ENCODE data around the gene DHX34.
"Not testable (repeated sequence)": the region's sequence is repeated elsewhere in the genome, so short reads cannot be mapped to it uniquely, and the experiment has no call there.

DHX34 gene

DNA sequence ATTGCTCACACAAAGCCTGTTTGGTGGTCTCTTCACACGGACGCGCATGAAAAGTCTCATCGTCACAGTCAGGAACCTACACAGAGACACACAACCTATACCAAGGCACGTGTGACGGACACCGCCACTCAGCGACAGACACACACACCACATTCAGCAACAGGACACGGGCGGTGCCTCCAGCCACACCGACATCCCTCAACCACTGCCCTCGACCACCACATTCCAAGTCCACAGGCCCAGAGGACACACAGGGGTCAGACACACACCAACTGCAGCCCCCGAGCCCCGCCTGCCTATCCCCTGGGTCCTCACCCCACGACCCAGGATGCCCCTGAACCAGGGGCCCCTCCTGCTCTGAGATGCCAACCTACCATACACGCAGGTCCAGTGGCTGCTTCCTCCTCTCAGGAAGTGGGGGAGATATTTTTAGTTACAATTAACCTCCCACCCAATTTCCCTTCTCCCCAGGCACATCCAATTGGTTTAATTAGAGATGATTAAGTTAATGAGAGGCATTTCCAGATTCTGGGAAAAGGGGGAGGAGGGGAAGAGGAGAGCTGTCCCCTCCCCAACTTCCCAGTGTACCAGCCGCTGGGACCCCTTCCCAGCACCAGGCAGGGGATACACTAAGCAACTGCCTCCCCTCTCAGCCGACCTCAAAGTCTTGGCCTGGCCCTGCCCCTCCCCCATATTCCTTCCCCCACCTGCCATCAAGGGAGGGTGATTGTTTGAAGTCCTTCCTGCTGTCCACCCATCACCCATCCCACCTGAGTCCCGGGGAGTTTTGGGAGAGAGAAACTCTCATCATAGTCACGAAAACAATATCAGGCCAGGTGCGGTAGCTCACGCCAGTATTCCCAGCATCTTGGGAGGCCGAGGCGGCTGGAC, 49.8 kb downstream of the DHX34 start:
- DNase-seq, result no peak

GRCh38 chr19:47402504-47402903, 53.4 kb downstream of the DHX34 start:
- DNase-seq, result no peak

- no peak for DNase-seq
Measured at GRCh38 chr19:47404334-47405196, 55.5 kb downstream of the DHX34 start.

DNA sequence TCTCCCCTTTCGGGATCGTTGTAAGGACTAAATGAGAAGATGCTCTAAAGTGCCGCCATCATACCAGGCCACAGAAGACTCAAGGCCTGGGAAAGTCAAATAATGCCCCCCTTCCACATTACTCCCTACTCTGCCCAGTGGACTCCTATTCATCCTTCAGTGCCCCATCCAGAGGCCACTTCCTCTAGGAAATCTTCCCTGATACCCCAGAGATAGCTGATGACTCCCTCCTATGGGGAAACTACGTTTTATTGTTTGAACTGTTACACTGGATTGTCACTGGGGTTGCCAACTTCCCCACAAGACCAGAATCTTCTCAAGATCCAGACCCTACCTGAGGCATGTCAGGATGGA, 56.1 kb downstream of the DHX34 start:
- DNase-seq, result no peak

DNA sequence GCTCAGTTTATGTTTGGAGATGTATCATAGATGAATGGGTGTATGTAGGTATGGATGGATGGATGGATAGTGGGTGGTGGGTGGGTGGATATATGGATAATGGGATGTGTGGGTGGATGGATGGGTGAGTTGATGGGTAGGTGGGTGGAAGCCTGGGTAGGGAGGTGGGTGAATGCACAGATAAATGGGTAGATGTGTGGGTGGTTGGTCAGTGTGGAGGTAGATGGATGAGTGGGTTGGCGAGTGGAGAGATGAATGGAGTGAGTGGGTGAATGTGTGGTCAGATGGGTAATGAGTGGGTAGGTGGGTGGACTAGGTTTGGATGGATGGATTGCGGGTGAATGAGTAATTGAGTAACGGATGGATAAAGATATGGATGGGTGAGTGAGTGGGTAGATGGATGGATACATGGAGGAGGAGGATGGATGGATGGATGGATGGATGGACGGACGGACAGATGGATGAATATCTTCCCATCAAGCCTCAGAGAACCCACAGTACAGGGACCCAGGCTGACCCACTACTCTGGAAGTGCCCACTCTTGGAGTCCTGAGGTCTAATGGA, 56.8 kb downstream of the DHX34 start:
- DNase-seq, result no peak

- DNase-seq, result no peak
Measured at GRCh38 chr19:47406711-47407416, 57.7 kb downstream of the DHX34 start.

- no peak for DNase-seq
Measured at GRCh38 chr19:47407417-47407774, 58.3 kb downstream of the DHX34 start.

GRCh38 chr19:47408156-47408938, 59.2 kb downstream of the DHX34 start:
- DNase-seq, result no peak

- no peak for DNase-seq
Measured at GRCh38 chr19:47411101-47411500, 62.0 kb downstream of the DHX34 start.

- not testable (repeated sequence) for DNase-seq
Measured at GRCh38 chr19:47411696-47412095, 62.6 kb downstream of the DHX34 start.

DNA sequence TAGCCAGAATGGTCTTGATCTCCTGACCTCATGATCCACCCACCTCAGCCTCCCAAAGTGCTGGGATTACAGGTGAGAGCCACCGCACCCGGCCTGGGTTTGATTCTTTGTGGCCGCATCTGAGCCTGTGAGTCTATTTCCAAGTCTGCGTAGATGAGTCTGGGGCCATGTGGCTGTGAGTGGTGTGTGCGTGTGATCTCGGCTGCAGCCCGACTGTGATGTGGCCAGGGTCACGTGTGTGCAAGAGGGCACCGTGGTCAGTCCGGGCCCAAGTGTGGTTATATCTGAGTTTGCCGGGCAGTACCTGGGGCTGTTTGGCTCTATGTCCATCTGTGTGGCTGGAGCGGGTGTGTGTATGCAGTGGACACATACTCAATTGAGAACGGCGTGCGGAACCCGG, 64.8 kb downstream of the DHX34 start:
- no peak for DNase-seq

DNA sequence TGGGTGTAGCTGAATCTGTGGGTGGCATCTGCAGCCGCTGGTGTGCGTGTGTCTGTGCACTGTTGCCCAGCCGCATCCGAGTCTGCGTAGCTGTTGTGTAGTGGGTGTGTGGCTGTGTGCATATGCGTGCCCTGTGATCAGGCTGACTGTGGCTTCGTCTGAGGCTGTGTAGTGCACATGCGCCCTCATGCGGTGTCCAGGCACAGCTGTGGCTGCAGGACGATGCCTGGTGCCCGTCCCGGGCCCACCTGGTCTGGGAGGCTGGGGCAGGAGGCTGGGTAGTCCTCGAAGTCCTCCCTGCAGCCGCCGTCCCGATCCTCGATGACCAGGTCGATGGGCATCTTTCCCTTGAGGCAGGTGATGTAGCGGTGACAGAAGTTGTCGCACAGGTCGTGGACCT, 65.4 kb downstream of the DHX34 start:
- no peak for DNase-seq

- no peak for DNase-seq
Measured at GRCh38 chr19:47415953-47416642, 67.0 kb downstream of the DHX34 start.

- no peak for DNase-seq
Measured at GRCh38 chr19:47416643-47416985, 67.5 kb downstream of the DHX34 start.

DNA sequence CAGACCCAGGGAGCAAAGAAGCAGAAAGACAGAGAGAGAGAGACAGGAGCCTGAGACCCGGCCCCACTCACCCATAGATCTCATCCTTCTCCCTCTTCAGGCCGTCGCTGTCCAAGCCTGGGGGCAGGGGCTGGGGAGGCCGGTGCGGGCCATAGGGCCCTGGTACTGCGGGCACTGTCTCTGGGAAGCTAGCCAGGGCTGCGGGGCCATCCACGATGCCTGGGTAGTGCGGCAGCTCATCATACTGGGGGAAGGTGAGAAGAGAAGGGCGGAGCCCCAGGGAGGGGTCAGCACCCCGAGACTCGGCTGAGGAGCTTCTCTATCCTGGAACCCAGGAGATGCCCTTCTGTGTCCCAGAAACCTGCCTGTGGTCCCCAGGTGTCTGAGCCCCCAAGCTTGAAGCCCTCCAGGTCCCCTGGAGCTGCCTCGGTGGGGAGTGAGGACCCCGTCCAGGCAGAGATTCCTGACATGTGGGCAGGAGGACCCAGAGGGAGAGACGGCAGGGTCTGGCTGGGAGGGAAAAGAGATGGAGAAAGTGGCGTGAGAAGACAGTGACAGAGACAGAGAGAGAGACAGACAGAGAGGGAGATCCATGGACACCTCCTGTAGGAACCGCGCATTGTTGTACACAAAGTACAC, 68.1 kb downstream of the DHX34 start:
- no peak for DNase-seq

- DNase-seq, result no peak
Measured at GRCh38 chr19:47417746-47418691, 68.9 kb downstream of the DHX34 start.

DNA sequence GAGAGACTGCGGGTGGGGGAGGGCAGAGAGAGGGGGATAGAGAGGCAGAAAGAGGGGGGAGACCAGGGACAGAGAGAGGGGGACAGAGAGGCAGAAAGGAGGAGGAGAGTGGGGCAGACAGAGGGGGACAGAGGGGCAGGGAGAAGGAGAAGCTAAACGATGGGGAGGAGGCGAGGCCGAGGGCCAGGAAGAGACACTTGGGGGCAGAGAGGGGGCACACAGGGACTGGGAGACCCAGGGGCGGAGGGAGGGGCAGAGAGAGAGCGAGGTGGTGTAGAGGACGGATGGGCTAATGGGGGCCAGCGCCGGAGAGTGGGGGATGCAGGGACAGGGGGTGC, 69.5 kb downstream of the DHX34 start:
- DNase-seq, result no peak

DNA sequence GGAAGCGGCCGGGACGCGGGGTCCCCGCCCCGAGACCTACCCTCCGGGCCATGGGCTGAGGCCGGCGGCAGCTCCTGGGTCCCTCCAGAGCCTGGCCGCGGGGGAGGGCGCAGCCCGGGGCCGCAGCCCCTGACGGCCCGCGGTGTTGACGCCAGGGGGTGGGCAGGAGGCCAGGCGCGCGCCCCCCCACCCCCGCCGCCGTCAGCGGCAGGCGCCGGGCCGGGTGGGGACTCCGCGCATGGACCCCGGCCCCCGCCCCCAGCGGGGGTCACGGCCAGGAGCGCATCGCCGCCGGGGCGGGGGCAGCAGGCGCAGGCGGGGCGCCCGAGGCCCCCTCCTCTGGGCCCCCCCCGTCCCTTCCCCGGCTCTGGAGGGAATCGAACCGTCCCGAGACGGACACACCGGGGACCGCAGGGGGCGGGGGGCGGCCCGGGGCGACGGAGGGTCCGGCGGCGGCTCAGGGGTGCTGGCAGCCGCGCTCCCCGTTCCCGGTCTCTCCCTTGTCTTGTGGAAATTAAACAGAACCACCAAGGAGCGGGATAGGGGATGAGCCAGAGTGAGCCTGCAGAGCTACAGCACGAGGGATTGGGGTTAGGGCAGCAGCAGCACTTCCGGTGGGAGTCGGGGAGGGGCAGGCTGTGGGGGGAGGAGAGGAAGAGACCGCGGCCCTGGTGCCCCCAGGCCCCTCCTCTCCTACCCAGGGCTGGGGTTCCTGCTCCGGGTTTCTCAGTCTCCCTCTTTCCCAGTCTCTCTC, 70.1 kb downstream of the DHX34 start, which contains the start of gene MEIS3:
MEIS3 (minus strand) TSS at position 498 of the 754 bp plus-strand sequence; CDS start at position 52, 446 bp downstream.
- no peak for DNase-seq

GRCh38 chr19:47419789-47420188, 70.7 kb downstream of the DHX34 start:
- no peak for DNase-seq

Measured in stimulated activated CD8-positive, alpha-beta memory T cell treated with anti-CD3 and anti-CD28 coated beads, Interleukin-4, amount 100 ng/mL, for 48 hours (primary cell).